Smooth muscle cell of bladder (primary cell): ENCODE results near the gene RIOX2. TPM values are rescaled to one million over a fixed set of nuclear protein-coding genes. Genes with fewer than 3 reads are reported as not detected.

Experiments used
- total RNA-seq: library from RNA; depleted of rRNA; stranded (reverse); fragments of >200 nt; gene quantifications from 2 replicates; pipeline ENCODE4 v1.2.3, GENCODE V29; 2014

The RIOX2 gene
- total RNA-seq = 44.6 and 83.9 TPM in 2 replicates

GRCh38 chr3:97971679-97972567 is at the start of gene RIOX2:
Gene RIOX2 (minus strand): TSS chr3:97972431. CDS start chr3:97967593, 4,838 bp downstream.

Other genes with a start within 250 kb of the RIOX2 start
- 8.1 and 16.5 TPM in 2 replicates for gene ARL6, start 207.7 kb downstream of the RIOX2 start, total RNA-seq
- 45.2 and 67.0 TPM in 2 replicates for gene CRYBG3, start 150.4 kb downstream of the RIOX2 start, total RNA-seq
- gene GABRR3, start 62.9 kb upstream of the RIOX2 start, total RNA-seq = 0.09 and 0.14 TPM in 2 replicates
- not detected in 2 replicates for gene OR5AC2, start 114.7 kb upstream of the RIOX2 start, total RNA-seq
- gene OR5H1, start 158.3 kb upstream of the RIOX2 start, total RNA-seq = not detected in 2 replicates
- gene OR5H14, start 175.0 kb upstream of the RIOX2 start, total RNA-seq = not detected in 2 replicates
- not detected in 2 replicates for gene OR5H15, start 194.3 kb upstream of the RIOX2 start, total RNA-seq